Gastrocnemius medialis (tissue), 4 donors: ENCODE measurements around the gene SETD4.

ENCODE experiments used
- CTCF ChIP-seq, 5 experiments: fragments of 450-650 bp in 3 of 5; fragments of 200-600 bp in 2 of 5; sonication (generic) in 2 of 5; IDR thresholded peaks in 4 of 5; conservative IDR thresholded peaks in 1 of 5; 1 replicate in 4 of 5; 2 replicates in 1 of 5; pipeline ENCODE4 v1.5.1; 2016 to 2019; ENCODE audit warnings: antibody characterized with exemption in 5 of 5, mild to moderate bottlenecking in 3 of 5, moderate library complexity in 3 of 5
- POLR2A ChIP-seq, 2 donors: fragments of 450-650 bp; IDR thresholded peaks; one replicate each; pipeline ENCODE4 v1.6.1; 2017; ENCODE audit warnings: antibody characterized with exemption in 2 of 2, mild to moderate bottlenecking in 2 of 2, moderate library complexity in 2 of 2

- TF ChIP-seq CTCF (IDR thresholded peaks at IDR 0.05 in 4 of 5, conservative IDR thresholded peaks at IDR 0.05 in 1 of 5) (no peak), POLR2A (IDR thresholded peaks at IDR 0.05) (no peak)
Observed at GRCh38 chr21:36044056-36044455, 16.3 kb downstream of the SETD4 start.
